SK-N-SH (cell line): ENCODE data around the gene IQGAP2. TPM values are rescaled to one million over a fixed set of nuclear protein-coding genes. Genes with fewer than 3 reads are reported as not detected.

Source experiments
- CTCF ChIA-PET: fragments of 300-600, 350-600 bp; formaldehyde crosslinking; extraction: SDS; loops from one replicate; lab custom pipeline; 2021; lab: Yijun Ruan, JAX
- POLR2A ChIA-PET: fragments of 350-600 bp; sonication (Branson Sonifier 250); formaldehyde crosslinking; extraction: SDS; loops from one replicate; lab custom pipeline; 2020; ENCODE audit warnings: antibody characterized with exemption, inconsistent platforms; lab: Yijun Ruan, JAX
- DNase-seq: peaks from one replicate; pipeline ENCODE4 v3.0.0; 2012
- H2AFZ ChIP-seq: fragments of 200-600 bp; sonication (generic); 2 replicates; pipeline ENCODE4 v1.8.1; 2016; ENCODE audit warnings: antibody characterized with exemption, mild to moderate bottlenecking, low read depth
- H3F3A ChIP-seq: fragments of 200-600 bp; sonication (generic); replicated peaks from 2 replicates; pipeline ENCODE3; 2016; ENCODE audit warnings: antibody characterized with exemption, mild to moderate bottlenecking; ENCODE audit not compliant: insufficient read depth
- H3K27ac ChIP-seq, 2 experiments: fragments of 200-500 bp in 1 of 2; fragments of 200-600 bp in 1 of 2; sonication (Bioruptor generic) in 1 of 2; sonication (generic), shearing (Covaris generic) in 1 of 2; 2 replicates each; pipeline versions ENCODE4 v1.5.1 to v1.6.1; 2014 to 2016; ENCODE audit warnings: low read depth in 2 of 2, inconsistent platforms in 1 of 2, low read length in 1 of 2, mild to moderate bottlenecking in 1 of 2, mixed read lengths in 1 of 2
- H3K27me3 ChIP-seq: fragments of 200-600 bp; sonication (generic), shearing (Covaris generic); 2 replicates; pipeline ENCODE4 v1.6.1; 2016; ENCODE audit warnings: mixed run types; ENCODE audit not compliant: insufficient read depth
- H3K36me3 ChIP-seq, 2 experiments: fragments of 200-500 bp in 1 of 2; fragments of 200-600 bp in 1 of 2; sonication (Bioruptor generic) in 1 of 2; sonication (generic) in 1 of 2; replicated peaks in 1 of 2; 2 replicates each; pipeline versions ENCODE3 to v1.5.1; 2014 to 2016; ENCODE audit warnings: low read length in 1 of 2, mild to moderate bottlenecking in 1 of 2; ENCODE audit not compliant: insufficient read depth in 2 of 2, control insufficient read depth in 1 of 2
- H3K4me1 ChIP-seq, 2 experiments: fragments of 200-500 bp in 1 of 2; fragments of 200-600 bp in 1 of 2; sonication (Bioruptor generic) in 1 of 2; sonication (generic), shearing (Covaris generic) in 1 of 2; 2 replicates each; pipeline versions ENCODE4 v1.5.1 to v1.6.1; 2014 to 2016; ENCODE audit warnings: low read depth in 1 of 2, low read length in 1 of 2, mixed run types in 1 of 2; ENCODE audit not compliant: insufficient read depth in 2 of 2, control insufficient read depth in 1 of 2
- H3K4me2 ChIP-seq: fragments of 200-600 bp; sonication (generic), shearing (Covaris generic); 2 replicates; pipeline ENCODE4 v1.6.1; 2017; ENCODE audit warnings: mixed run types
- H3K4me3 ChIP-seq, 2 experiments: fragments of 200-500 bp in 1 of 2; fragments of 200-600 bp in 1 of 2; sonication (Bioruptor generic) in 1 of 2; sonication (generic), shearing (Covaris generic) in 1 of 2; 2 replicates each; pipeline versions ENCODE4 v1.5.1 to v1.8.1; 2014 to 2016; ENCODE audit warnings: low read depth in 2 of 2, inconsistent platforms in 1 of 2, low read length in 1 of 2, mild to moderate bottlenecking in 1 of 2, mixed read lengths in 1 of 2, moderate library complexity in 1 of 2
- H3K79me2 ChIP-seq: fragments of 200-600 bp; sonication (generic); 2 replicates; pipeline ENCODE4 v1.8.1; 2017; ENCODE audit warnings: mild to moderate bottlenecking; ENCODE audit not compliant: insufficient read depth
- H3K9ac ChIP-seq: fragments of 200-600 bp; sonication (generic); 2 replicates; pipeline ENCODE4 v1.6.1; 2017; ENCODE audit warnings: mixed run types
- H3K9me2 ChIP-seq: fragments of 200-600 bp; sonication (generic); 2 replicates; pipeline ENCODE4 v1.6.1; 2017; ENCODE audit warnings: mixed run types
- H3K9me3 ChIP-seq: fragments of 200-600 bp; sonication (generic); 2 replicates; pipeline ENCODE4 v1.6.1; 2017; ENCODE audit warnings: mixed run types, mild to moderate bottlenecking, moderate library complexity
- H4K20me1 ChIP-seq: fragments of 200-600 bp; sonication (generic); 2 replicates; pipeline ENCODE4 v1.6.1; 2017; ENCODE audit warnings: mild to moderate bottlenecking, mixed run types; ENCODE audit not compliant: insufficient read depth
- CHD2 ChIP-seq: fragments of 150-350 bp; IDR thresholded peaks from 2 replicates; pipeline ENCODE4 v1.6.1; 2018; ENCODE audit warnings: low read length; ENCODE audit not compliant: partially characterized antibody
- EP300 ChIP-seq, 2 experiments: IDR thresholded peaks; 2 replicates each; pipeline versions ENCODE4 v1.4.0 to v1.6.1; 2012; ENCODE audit warnings: borderline replicate concordance in 1 of 2, low read depth in 1 of 2, low read length in 1 of 2
- EZH2phosphoT487 ChIP-seq: fragments of 200-600 bp; sonication (generic); IDR thresholded peaks from 2 replicates; pipeline ENCODE4 v1.6.1; 2017; ENCODE audit warnings: low read depth, mixed run types, mild to moderate bottlenecking, antibody characterized with exemption, moderate library complexity, borderline replicate concordance
- GATA2 ChIP-seq: sonication (generic); formaldehyde crosslinking; IDR thresholded peaks from 2 replicates; pipeline ENCODE4 v1.5.0; 2020; ENCODE audit warnings: mild to moderate bottlenecking, missing genetic modification reagents
- JUND ChIP-seq: IDR thresholded peaks from 2 replicates; pipeline ENCODE4 v1.4.0; 2012
- MEF2A ChIP-seq: IDR thresholded peaks from 2 replicates; pipeline ENCODE4 v1.4.0; 2012; ENCODE audit warnings: low read depth, borderline replicate concordance
- MXI1 ChIP-seq: IDR thresholded peaks from 2 replicates; pipeline ENCODE4 v1.6.1; 2012; ENCODE audit warnings: mild to moderate bottlenecking, low read depth, low read length, improper control_type of control experiment
- NFIC ChIP-seq: IDR thresholded peaks from 2 replicates; pipeline ENCODE4 v1.4.0; 2012; ENCODE audit warnings: borderline replicate concordance
- RAD21 ChIP-seq: IDR thresholded peaks from 2 replicates; pipeline ENCODE4 v1.6.1; 2012; ENCODE audit warnings: mild to moderate bottlenecking, low read length
- TAF1 ChIP-seq: IDR thresholded peaks from 2 replicates; pipeline ENCODE4 v1.6.1; 2012; ENCODE audit warnings: low read depth, mild to moderate bottlenecking, low read length, moderate library complexity, borderline replicate concordance
- TCF12 ChIP-seq: IDR thresholded peaks from 2 replicates; pipeline ENCODE4 v1.4.0; 2012
- ZBTB33 ChIP-seq: IDR thresholded peaks from 2 replicates; pipeline ENCODE4 v1.4.0; 2012; ENCODE audit warnings: low read depth, borderline replicate concordance
- WGBS: methylation state at CpG from one replicate; pipeline ENCODE4 v1.1.6; 2017; ENCODE audit warnings: low lambda C conversion rate; 5-methylcytosine and 5-hydroxymethylcytosine counted together
- polyA plus RNA-seq, 3 experiments: library from polyadenylated mRNA; depleted of rRNA; stranded (reverse); fragments of >200 nt; gene quantifications; 2 replicates each; pipeline ENCODE4 v1.2.3, GENCODE V29; 2012
- TF ChIP-seq, protein P1 (sequence below): IDR thresholded peaks from 2 replicates; pipeline ENCODE4 v1.4.0; 2012; ENCODE audit warnings: low read depth
- TF ChIP-seq, protein P2 (sequence below): IDR thresholded peaks from 2 replicates; pipeline ENCODE4; 2012
- TF ChIP-seq, protein P3 (sequence below): fragments of 150-350 bp; IDR thresholded peaks from 2 replicates; pipeline ENCODE4 v1.6.1; 2016; ENCODE audit warnings: mild to moderate bottlenecking, low read depth, low read length

The IQGAP2 gene
- polyA plus RNA-seq, 1 of the 3 experiments (the other 2 are of a cell fraction): 2.1 TPM

DNA sequence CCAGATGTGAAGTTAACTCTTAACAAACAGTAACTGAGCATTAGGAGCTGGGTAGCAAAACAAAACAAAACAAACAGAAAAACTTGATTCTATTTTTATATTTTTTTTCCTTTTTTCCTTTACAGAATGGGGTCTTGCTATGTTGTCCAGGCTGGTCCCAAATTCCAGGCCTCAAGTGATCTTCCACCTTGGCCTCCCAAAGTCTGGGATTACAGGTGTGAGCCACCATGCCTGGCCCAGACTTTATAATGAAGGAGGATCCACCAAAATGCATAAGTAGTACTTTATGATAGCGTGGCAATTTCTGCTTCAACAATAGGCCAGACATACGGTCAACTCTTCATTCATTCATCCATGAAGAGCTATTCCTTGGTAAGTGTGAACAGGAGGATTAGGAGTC, 5.9 kb upstream of the IQGAP2 start:
- no peaks in the 10 kb centered on the region for H3K79me2 ChIP-seq
- no peaks in the 10 kb centered on the region; a peak in 2 of 4 replicates for H3K4me1 ChIP-seq
- H4K20me1 ChIP-seq: no peaks in the 10 kb centered on the region
- TF ChIP-seq MEF2A (no peak), TCF12 (no peak), GATA2 (no peak), EP300 (IDR thresholded peaks at IDR 0.05; ENCODE audit: borderline replicate concordance in 1 of 2, low read depth in 1 of 2, low read length in 1 of 2) (no peak), EZH2phosphoT487 (no peak), TAF1 (no peak), JUND (no peak), ZBTB33 (no peak), RAD21 (no peak), NFIC (no peak), MXI1 (no peak), CHD2 (no peak)
- TF ChIP-seq, protein P1, sequence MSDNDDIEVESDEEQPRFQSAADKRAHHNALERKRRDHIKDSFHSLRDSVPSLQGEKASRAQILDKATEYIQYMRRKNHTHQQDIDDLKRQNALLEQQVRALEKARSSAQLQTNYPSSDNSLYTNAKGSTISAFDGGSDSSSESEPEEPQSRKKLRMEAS: no peak
- TF ChIP-seq, protein P2, sequence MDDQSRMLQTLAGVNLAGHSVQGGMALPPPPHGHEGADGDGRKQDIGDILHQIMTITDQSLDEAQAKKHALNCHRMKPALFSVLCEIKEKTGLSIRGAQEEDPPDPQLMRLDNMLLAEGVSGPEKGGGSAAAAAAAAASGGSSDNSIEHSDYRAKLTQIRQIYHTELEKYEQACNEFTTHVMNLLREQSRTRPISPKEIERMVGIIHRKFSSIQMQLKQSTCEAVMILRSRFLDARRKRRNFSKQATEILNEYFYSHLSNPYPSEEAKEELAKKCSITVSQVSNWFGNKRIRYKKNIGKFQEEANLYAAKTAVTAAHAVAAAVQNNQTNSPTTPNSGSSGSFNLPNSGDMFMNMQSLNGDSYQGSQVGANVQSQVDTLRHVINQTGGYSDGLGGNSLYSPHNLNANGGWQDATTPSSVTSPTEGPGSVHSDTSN: no peak
- TF ChIP-seq, protein P3, sequence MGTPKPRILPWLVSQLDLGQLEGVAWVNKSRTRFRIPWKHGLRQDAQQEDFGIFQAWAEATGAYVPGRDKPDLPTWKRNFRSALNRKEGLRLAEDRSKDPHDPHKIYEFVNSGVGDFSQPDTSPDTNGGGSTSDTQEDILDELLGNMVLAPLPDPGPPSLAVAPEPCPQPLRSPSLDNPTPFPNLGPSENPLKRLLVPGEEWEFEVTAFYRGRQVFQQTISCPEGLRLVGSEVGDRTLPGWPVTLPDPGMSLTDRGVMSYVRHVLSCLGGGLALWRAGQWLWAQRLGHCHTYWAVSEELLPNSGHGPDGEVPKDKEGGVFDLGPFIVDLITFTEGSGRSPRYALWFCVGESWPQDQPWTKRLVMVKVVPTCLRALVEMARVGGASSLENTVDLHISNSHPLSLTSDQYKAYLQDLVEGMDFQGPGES: no peak
- no peak overlapping the region for H3K4me3 ChIP-seq
- WGBS: 84% methylated on average over 2 of the region's 2 CpGs
- no peak overlapping the region for H3K9ac ChIP-seq
- H3K9me2 ChIP-seq: no peaks in the 10 kb centered on the region
- no peak overlapping the region for H3K4me2 ChIP-seq
- H3K27ac ChIP-seq: no peak overlapping the region
- CTCF ChIA-PET: interaction anchor here (1.6 kb wide), 1 partner anchor 8 kb away, joined by 5 read pairs; no protein-coding TSS in a partner anchor
- no peaks in the 10 kb centered on the region for H3F3A ChIP-seq
- H2AFZ ChIP-seq: no peak overlapping the region
- H3K36me3 ChIP-seq: no peaks in the 10 kb centered on the region
- no peak for DNase-seq
- POLR2A ChIA-PET: no interaction called here
- H3K27me3 ChIP-seq: peaks cover 12% of the 10 kb centered on the region; the same call in 1 of the 2 replicates
- H3K9me3 ChIP-seq: no peaks in the 10 kb centered on the region
